Forelimb muscle (tissue), 1 donor: ENCODE data around the gene GSG1L2. TPM values are rescaled to one million over a fixed set of nuclear protein-coding genes. Genes with fewer than 3 reads are reported as not detected.

Experiments
- polyA plus RNA-seq: library from polyadenylated mRNA; unstranded; fragments of 120-200 nt; gene quantifications from one replicate; pipeline ENCODE4 v1.2.1, GENCODE V29; 2013; ENCODE audit not compliant: insufficient read length

GSG1L2 gene
- polyA plus RNA-seq, 1 donor = not detected

Other genes starting within 250 kb of the GSG1L2 start
- 40.5 TPM for gene STX8, start 246.3 kb downstream of the GSG1L2 start, polyA plus RNA-seq
- gene CFAP52, start 245.4 kb downstream of the GSG1L2 start, polyA plus RNA-seq = 0.16 TPM
- 0.42 TPM for gene USP43, start 176.6 kb downstream of the GSG1L2 start, polyA plus RNA-seq
- gene DHRS7C, start 30.5 kb downstream of the GSG1L2 start, polyA plus RNA-seq = 110 TPM
- not detected for gene GLP2R, start 3.8 kb upstream of the GSG1L2 start, polyA plus RNA-seq
- 0.25 TPM for gene RCVRN, start 83.2 kb upstream of the GSG1L2 start, polyA plus RNA-seq